HepG2 (cell line): ENCODE data around the gene IRX5. TPM values are rescaled to one million over a fixed set of nuclear protein-coding genes. Genes with fewer than 3 reads are reported as not detected.

Experiments used
- ATAC-seq: fragments of 200-7000 bp; cut with Tn5 transposase; 3 replicates; pipeline ENCODE4 v1.9.1; 2020; ENCODE audit warnings: mild to moderate bottlenecking, moderate library complexity
- BruUV-seq: library from RNA; stranded (reverse); fragments of 400-500 nt; replicated peaks from 2 replicates; lab custom pipeline; 2021; lab: Mats Ljungman, UMichigan
- CTCF ChIA-PET: fragments of 300-600 bp; formaldehyde crosslinking; extraction: SDS; loops from one replicate; lab custom pipeline; 2021; ENCODE audit warnings: low total read pairs, inconsistent platforms, low intra/inter-chr PET ratio; lab: Yijun Ruan, JAX
- POLR2A ChIA-PET: fragments of 350-600 bp; sonication (Branson Sonifier 250); formaldehyde crosslinking; loops from one replicate; lab custom pipeline; 2020; ENCODE audit warnings: antibody characterized with exemption, inconsistent platforms; lab: Yijun Ruan, JAX
- DNase-seq: peaks from one replicate; pipeline ENCODE4 v3.0.0-alpha.2; 2015; ENCODE audit warnings: low spot score
- FAIRE-seq: peaks from 3 replicates; lab custom pipeline; 2011; peaks lifted over from hg19 to GRCh38; lab: Jason Lieb, UNC
- H2AFZ ChIP-seq: one replicate; pipeline ENCODE4 v1.6.1; 2011; ENCODE audit warnings: low read length, inconsistent platforms
- H3K27ac ChIP-seq: fragments of 300-600 bp; 3 replicates; pipeline ENCODE4 v1.8.0; 2011; ENCODE audit warnings: mixed run types, mild to moderate bottlenecking, mixed read lengths, low read length, inconsistent platforms; ENCODE audit not compliant: insufficient read depth; ENCODE audit errors: extremely low read length
- H3K27me3 ChIP-seq, 2 experiments: fragments of 200-600 bp in 1 of 2; 2 replicates in 1 of 2; 3 replicates in 1 of 2; pipeline versions ENCODE4 v1.6.0 to v1.8.0; 2011; ENCODE audit warnings: low read length in 2 of 2, mild to moderate bottlenecking in 2 of 2, moderate library complexity in 2 of 2, inconsistent platforms in 1 of 2; ENCODE audit not compliant: insufficient read depth in 2 of 2, control insufficient read depth in 1 of 2
- H3K36me3 ChIP-seq, 2 experiments: fragments of 200-600 bp in 1 of 2; replicated peaks in 1 of 2; 2 replicates in 1 of 2; 3 replicates in 1 of 2; pipeline versions ENCODE4 v1.5.1 to v1.8.0; 2011; ENCODE audit warnings: low read length in 2 of 2, inconsistent platforms in 1 of 2; ENCODE audit not compliant: insufficient read depth in 2 of 2, control insufficient read depth in 1 of 2
- H3K4me1 ChIP-seq: 2 replicates; pipeline ENCODE4 v1.5.1; 2012; ENCODE audit warnings: low read length, inconsistent platforms; ENCODE audit not compliant: insufficient read depth
- H3K4me2 ChIP-seq: 2 replicates; pipeline ENCODE4 v1.6.0; 2011; ENCODE audit warnings: low read depth, low read length, inconsistent platforms
- H3K4me3 ChIP-seq, 3 experiments: fragments of 200-600 bp in 1 of 3; sonication (generic), shearing (Covaris generic) in 1 of 3; replicated peaks in 1 of 3; 2 replicates each; pipeline ENCODE4 v1.5.1; 2011 to 2016; ENCODE audit warnings: low read length in 3 of 3, inconsistent platforms in 2 of 3, low read depth in 2 of 3, mild to moderate bottlenecking in 2 of 3, control low read depth in 1 of 3, mixed read lengths in 1 of 3; ENCODE audit not compliant: insufficient read depth in 1 of 3
- H3K79me2 ChIP-seq: one replicate; pipeline ENCODE4 v1.6.1; 2011; ENCODE audit warnings: low read length, inconsistent platforms; ENCODE audit not compliant: insufficient read depth
- H3K9ac ChIP-seq: 2 replicates; pipeline ENCODE4 v1.6.0; 2011; ENCODE audit warnings: mild to moderate bottlenecking, low read depth, low read length, inconsistent platforms; ENCODE audit not compliant: insufficient read depth
- H3K9me3 ChIP-seq: 2 replicates; pipeline ENCODE4 v1.5.1; 2012; ENCODE audit warnings: mild to moderate bottlenecking, low read length
- H4K20me1 ChIP-seq: 2 replicates; pipeline ENCODE4 v1.6.0; 2011; ENCODE audit warnings: inconsistent platforms, mild to moderate bottlenecking, low read length, moderate library complexity; ENCODE audit not compliant: insufficient read depth
- ARHGAP35 ChIP-seq: sonication (generic); formaldehyde crosslinking; IDR thresholded peaks from 2 replicates; pipeline ENCODE4 v1.9.0; 2022; ENCODE audit warnings: mild to moderate bottlenecking, inconsistent platforms, moderate library complexity, missing genetic modification reagents, borderline replicate concordance
- ASH2L ChIP-seq: fragments of 300-600, 200-600 bp; sonication (generic); IDR thresholded peaks from 2 replicates; pipeline ENCODE4 v1.7.0; 2017; ENCODE audit warnings: low read depth, mild to moderate bottlenecking, moderate library complexity, mixed read lengths, low read length; ENCODE audit not compliant: insufficient read length
- EZH2 ChIP-seq: conservative IDR thresholded peaks from 2 replicates; pipeline ENCODE4 v1.6.1; 2012; ENCODE audit warnings: mild to moderate bottlenecking, low read depth, low read length, moderate library complexity
- MIER3 ChIP-seq: IDR thresholded peaks from 2 replicates; pipeline ENCODE4 v1.6.1; 2016; ENCODE audit warnings: missing compliant biosample characterization, borderline replicate concordance
- SCMH1 ChIP-seq: sonication (generic); formaldehyde crosslinking; IDR thresholded peaks from 2 replicates; pipeline ENCODE4 v1.9.0; 2021; ENCODE audit warnings: missing genetic modification reagents, mild to moderate bottlenecking, borderline replicate concordance
- SIN3A ChIP-seq: IDR thresholded peaks from 2 replicates; pipeline ENCODE4 v1.6.1; 2011; ENCODE audit warnings: low read depth, mild to moderate bottlenecking, control low read depth, low read length, borderline replicate concordance
- SMAD9 ChIP-seq: sonication (generic); formaldehyde crosslinking; IDR thresholded peaks from 2 replicates; pipeline ENCODE4 v1.5.1; 2020; ENCODE audit warnings: mild to moderate bottlenecking, missing genetic modification reagents
- ZFP37 ChIP-seq: sonication (generic); formaldehyde crosslinking; IDR thresholded peaks from 2 replicates; pipeline ENCODE4 v1.4.0; 2020; ENCODE audit warnings: missing genetic modification reagents, borderline replicate concordance
- ZNF343 ChIP-seq: sonication (generic); formaldehyde crosslinking; IDR thresholded peaks from 2 replicates; pipeline ENCODE4 v1.4.0; 2020; ENCODE audit warnings: mild to moderate bottlenecking, missing genetic modification reagents
- ZNF460 ChIP-seq: sonication (generic); formaldehyde crosslinking; IDR thresholded peaks from 2 replicates; pipeline ENCODE4 v1.5.1; 2020; ENCODE audit warnings: missing genetic modification reagents, mild to moderate bottlenecking, borderline replicate concordance
- WGBS: methylation state at CpG from one replicate; pipeline ENCODE4 v1.1.6; 2017; ENCODE audit warnings: low lambda C conversion rate; 5-methylcytosine and 5-hydroxymethylcytosine counted together
- in situ Hi-C: cut with HindIII; loops from 2 replicates; pipeline ENCODE4 v1.10.0; 2017; ENCODE audit warnings: low pct_unique_long_range_greater_than_20kb; ENCODE audit not compliant: extremely low pct_ligation_motif_present
- intact Hi-C: fragments of 100-400 bp; cut with micrococcal nuclease; formaldehyde crosslinking; loops from one replicate; pipeline ENCODE4 v1.10.0; 2022; ENCODE audit not compliant: unreplicated experiment
- polyA plus RNA-seq, 8 experiments: library from polyadenylated mRNA; depleted of rRNA in 3 of 8; stranded (reverse) in 7 of 8; unstranded in 1 of 8; fragments of >200 nt; fragmentation: Illumina TruSeq in 4 of 8; extraction: Trizol in 4 of 8; gene quantifications; 2 replicates each; pipeline versions ENCODE4 v1.2.1 to v1.2.3, GENCODE V29; 2011 to 2016; ENCODE audit warnings: low read depth in 4 of 8, missing spikeins in 1 of 8, mixed read lengths in 1 of 8; ENCODE audit not compliant: insufficient read depth in 1 of 8
- total RNA-seq, 5 experiments: library from RNA; depleted of rRNA; stranded (reverse); fragments of >200 nt; fragmentation: Illumina TruSeq; extraction: Trizol; gene quantifications; 2 replicates each; pipeline ENCODE4 v1.2.3, GENCODE V29; 2016; ENCODE audit warnings: low read depth in 1 of 5
- TF ChIP-seq, protein P1 (sequence below): sonication (generic); formaldehyde crosslinking; IDR thresholded peaks from 2 replicates; pipeline ENCODE4 v1.4.0; 2020; ENCODE audit warnings: mild to moderate bottlenecking, missing genetic modification reagents, borderline replicate concordance

Gene IRX5
- total and polyA plus RNA-seq, 2 of the 13 experiments (the other 11 are each of a cell fraction or from before 2014, with no cell fraction given), result not detected

GRCh38 chr16:54932737-54933254, 2.1 kb downstream of the IRX5 start:
- H2AFZ ChIP-seq, result no peak overlapping the region
- ATAC-seq (no peak), DNase-seq (no peak), FAIRE-seq (no peak)
- in situ Hi-C loops (no loop called here), intact Hi-C loops (no loop called here)
- H3K27ac ChIP-seq, result no peak overlapping the region
- CTCF ChIA-PET, result no interaction called here
- no peaks in the 10 kb centered on the region for H3K36me3 ChIP-seq
- no peak overlapping the region for H3K9ac ChIP-seq
- H3K9me3 ChIP-seq, result no peaks in the 10 kb centered on the region
- no peaks in the 10 kb centered on the region for H3K4me1 ChIP-seq
- H3K79me2 ChIP-seq, result no peaks in the 10 kb centered on the region
- H3K4me3 ChIP-seq, result no peak overlapping the region
- TF ChIP-seq SIN3A (no peak), ZNF460 (CRISPR knock-in tag) (no peak), ASH2L (no peak), ARHGAP35 (CRISPR knock-in tag) (no peak), ZNF343 (CRISPR knock-in tag) (no peak), SCMH1 (CRISPR knock-in tag) (no peak), SMAD9 (no peak)
- 55% methylated on average over 48 of the region's 52 CpGs for WGBS
- BruUV-seq, result no TSS peak
- no peaks in the 10 kb centered on the region for H4K20me1 ChIP-seq
- peaks cover 8 to 45% of the 10 kb centered on the region in 2 experiments for H3K27me3 ChIP-seq
- H3K4me2 ChIP-seq, result no peak overlapping the region
- POLR2A ChIA-PET, result no interaction called here

DNA sequence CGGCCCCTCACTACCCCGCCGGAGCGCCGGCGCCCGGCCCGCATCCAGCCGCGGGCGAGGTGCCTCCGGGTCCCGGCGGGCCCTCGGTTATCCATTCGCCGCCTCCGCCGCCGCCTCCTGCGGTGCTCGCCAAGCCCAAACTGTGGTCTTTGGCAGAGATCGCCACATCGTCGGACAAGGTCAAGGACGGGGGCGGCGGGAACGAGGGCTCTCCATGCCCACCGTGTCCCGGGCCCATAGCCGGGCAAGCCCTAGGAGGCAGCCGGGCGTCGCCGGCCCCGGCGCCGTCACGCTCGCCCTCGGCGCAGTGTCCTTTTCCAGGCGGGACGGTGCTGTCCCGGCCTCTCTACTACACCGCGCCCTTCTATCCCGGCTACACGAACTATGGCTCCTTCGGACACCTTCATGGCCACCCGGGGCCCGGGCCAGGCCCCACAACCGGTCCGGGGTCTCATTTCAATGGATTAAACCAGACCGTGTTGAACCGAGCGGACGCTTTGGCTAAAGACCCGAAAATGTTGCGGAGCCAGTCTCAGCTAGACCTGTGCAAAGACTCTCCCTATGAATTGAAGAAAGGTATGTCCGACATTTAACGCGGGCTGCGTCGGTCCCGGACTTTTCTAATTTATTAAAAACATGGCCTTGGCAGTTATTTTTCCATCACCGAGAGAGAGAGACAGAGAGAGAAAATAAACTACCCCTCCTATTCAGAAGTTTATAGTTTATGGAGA, 2.8 kb downstream of the IRX5 start:
- no peak overlapping the region for H3K4me2 ChIP-seq
- CTCF ChIA-PET, result no interaction called here

More for the DNA sequence above, 2.8 kb downstream of the IRX5 start:
- POLR2A ChIA-PET, result no interaction called here
- FAIRE-seq (no peak), DNase-seq (no peak), ATAC-seq (no peak)
- no peak overlapping the region for H2AFZ ChIP-seq
- H4K20me1 ChIP-seq, result no peaks in the 10 kb centered on the region
- H3K36me3 ChIP-seq, result no peaks in the 10 kb centered on the region
- H3K79me2 ChIP-seq, result no peaks in the 10 kb centered on the region
- WGBS, result 41% methylated on average over 49 of the region's 68 CpGs
- H3K9me3 ChIP-seq, result no peaks in the 10 kb centered on the region
- BruUV-seq, result no TSS peak
- no peak overlapping the region for H3K4me3 ChIP-seq
- no peak overlapping the region for H3K27ac ChIP-seq
- intact Hi-C loops, result no loop called here
- in situ Hi-C loops, result no loop called here
- H3K9ac ChIP-seq, result no peak overlapping the region
- no peaks in the 10 kb centered on the region for H3K4me1 ChIP-seq
- H3K27me3 ChIP-seq, result peaks cover 9 to 48% of the 10 kb centered on the region in 2 experiments
- TF ChIP-seq, protein P1, sequence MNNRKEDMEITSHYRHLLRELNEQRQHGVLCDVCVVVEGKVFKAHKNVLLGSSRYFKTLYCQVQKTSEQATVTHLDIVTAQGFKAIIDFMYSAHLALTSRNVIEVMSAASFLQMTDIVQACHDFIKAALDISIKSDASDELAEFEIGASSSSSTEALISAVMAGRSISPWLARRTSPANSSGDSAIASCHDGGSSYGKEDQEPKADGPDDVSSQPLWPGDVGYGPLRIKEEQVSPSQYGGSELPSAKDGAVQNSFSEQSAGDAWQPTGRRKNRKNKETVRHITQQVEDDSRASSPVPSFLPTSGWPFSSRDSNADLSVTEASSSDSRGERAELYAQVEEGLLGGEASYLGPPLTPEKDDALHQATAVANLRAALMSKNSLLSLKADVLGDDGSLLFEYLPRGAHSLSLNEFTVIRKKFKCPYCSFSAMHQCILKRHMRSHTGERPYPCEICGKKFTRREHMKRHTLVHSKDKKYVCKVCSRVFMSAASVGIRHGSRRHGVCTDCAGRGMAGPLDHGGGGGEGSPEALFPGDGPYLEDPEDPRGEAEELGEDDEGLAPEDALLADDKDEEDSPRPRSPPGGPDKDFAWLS, result no peak
- no peak for TF ChIP-seq ZFP37 (CRISPR knock-in tag)
- peak; percentile 84 for TF ChIP-seq EZH2
- no peak for TF ChIP-seq MIER3
